GM20000 (cell line): ENCODE measurements around the gene SOD3.

Source experiments
- DNase-seq: peaks from one replicate; pipeline ENCODE4 v3.0.0; 2012; ENCODE audit warnings: low spot score
- TF ChIP-seq, protein P1 (sequence below): IDR thresholded peaks from 2 replicates; pipeline ENCODE4 v1.5.1; 2012; ENCODE audit warnings: mild to moderate bottlenecking, control low read depth; ENCODE audit errors: extremely low read depth, missing control alignments

The SOD3 gene, protein sequence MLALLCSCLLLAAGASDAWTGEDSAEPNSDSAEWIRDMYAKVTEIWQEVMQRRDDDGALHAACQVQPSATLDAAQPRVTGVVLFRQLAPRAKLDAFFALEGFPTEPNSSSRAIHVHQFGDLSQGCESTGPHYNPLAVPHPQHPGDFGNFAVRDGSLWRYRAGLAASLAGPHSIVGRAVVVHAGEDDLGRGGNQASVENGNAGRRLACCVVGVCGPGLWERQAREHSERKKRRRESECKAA

DNA sequence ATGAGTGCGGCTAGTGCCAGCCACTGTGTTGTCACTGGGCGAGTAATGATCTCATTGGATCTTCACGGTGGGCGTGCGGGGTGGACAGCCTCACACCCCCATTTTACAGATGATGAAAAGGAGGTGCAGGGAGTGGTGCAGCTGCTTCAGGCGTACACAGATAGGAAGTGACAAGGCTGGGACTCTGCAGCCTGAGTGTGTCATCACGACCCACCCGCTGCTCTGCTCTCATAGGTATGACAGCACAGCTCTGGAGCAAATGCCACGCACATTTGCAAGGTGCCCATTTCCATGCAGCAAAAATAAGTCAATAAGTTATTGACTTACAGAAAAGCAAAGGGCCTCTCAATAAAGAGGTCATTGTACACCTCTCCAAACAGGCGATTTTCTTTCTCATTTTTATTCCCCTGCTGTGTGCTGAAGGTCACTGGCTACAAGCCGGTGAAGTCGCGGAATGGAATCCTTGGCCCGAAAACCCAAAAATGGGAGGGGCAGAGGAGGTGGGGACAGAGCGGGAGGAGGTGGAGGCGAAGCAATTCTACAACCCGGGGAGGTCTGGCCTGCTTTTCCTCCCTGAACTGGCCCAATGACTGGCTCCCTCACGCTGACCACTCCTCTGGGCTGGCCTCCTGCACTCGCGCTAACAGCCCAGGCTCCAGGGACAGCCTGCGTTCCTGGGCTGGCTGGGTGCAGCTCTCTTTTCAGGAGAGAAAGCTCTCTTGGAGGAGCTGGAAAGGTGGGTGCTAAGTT is at the start of gene SOD3:
Gene SOD3 (plus strand): TSS at position 658 of the 750 bp plus-strand sequence. CDS start 3,949 bp downstream, outside the sequence.
- no peak for DNase-seq
- TF ChIP-seq, protein P1, sequence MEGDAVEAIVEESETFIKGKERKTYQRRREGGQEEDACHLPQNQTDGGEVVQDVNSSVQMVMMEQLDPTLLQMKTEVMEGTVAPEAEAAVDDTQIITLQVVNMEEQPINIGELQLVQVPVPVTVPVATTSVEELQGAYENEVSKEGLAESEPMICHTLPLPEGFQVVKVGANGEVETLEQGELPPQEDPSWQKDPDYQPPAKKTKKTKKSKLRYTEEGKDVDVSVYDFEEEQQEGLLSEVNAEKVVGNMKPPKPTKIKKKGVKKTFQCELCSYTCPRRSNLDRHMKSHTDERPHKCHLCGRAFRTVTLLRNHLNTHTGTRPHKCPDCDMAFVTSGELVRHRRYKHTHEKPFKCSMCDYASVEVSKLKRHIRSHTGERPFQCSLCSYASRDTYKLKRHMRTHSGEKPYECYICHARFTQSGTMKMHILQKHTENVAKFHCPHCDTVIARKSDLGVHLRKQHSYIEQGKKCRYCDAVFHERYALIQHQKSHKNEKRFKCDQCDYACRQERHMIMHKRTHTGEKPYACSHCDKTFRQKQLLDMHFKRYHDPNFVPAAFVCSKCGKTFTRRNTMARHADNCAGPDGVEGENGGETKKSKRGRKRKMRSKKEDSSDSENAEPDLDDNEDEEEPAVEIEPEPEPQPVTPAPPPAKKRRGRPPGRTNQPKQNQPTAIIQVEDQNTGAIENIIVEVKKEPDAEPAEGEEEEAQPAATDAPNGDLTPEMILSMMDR, result no peak

DNA sequence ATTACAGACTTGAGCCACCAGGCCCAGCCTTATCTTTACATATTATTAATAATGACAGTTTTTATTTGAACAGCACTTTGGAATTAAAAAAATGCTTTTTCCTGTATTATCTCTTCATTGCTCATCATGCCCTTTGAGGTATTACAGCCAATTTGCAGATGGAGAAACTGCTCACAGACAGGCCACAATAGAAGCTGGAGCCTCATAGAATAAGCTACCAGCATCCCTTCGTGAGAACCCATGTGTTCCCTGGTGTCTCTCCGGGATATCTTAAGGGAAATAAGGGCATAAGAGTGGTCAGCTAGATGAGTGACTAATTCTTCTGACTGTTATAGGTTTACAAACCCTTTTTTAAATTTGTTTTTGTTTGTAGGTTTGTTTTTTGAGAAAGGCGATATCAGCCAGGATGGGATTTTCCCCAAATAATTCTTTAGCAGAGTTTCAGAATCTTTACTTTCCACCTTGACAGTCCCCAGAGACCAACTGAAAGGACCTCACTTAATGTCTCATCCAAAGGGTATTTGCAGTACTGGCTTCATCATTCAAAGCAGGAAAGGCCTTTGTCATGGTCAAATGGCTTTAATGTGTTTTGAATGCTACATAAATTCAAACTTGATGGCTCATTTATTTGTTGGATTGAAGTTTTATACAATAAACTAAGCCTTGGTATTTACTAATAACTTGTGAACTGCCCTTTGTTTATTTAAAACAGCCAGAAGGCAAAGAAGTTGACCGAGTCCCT is 48.0 kb upstream of the SOD3 start:
- TF ChIP-seq, protein P1, result no peak
- no peak for DNase-seq

DNA sequence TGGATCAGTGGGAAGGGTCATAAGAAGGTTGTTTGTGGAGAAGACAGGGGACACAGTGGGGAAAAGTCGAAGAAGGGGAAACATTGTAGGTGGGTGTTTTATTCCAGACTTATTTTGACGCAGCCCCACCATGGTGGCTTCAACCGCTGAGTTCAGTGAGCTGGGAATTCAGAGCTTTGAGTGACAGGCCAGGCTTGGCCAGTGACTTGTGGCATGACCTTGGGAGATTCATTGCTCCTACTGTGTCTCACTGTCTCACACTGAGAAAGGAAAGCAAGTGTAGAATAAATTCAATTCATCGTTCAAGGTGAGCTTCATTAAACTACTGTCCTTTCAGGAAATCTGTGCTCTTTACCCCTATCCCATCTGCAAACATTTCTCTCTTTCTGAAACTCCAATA is 47.4 kb upstream of the SOD3 start:
- DNase-seq, result no peak
- TF ChIP-seq, protein P1, result no peak

DNA sequence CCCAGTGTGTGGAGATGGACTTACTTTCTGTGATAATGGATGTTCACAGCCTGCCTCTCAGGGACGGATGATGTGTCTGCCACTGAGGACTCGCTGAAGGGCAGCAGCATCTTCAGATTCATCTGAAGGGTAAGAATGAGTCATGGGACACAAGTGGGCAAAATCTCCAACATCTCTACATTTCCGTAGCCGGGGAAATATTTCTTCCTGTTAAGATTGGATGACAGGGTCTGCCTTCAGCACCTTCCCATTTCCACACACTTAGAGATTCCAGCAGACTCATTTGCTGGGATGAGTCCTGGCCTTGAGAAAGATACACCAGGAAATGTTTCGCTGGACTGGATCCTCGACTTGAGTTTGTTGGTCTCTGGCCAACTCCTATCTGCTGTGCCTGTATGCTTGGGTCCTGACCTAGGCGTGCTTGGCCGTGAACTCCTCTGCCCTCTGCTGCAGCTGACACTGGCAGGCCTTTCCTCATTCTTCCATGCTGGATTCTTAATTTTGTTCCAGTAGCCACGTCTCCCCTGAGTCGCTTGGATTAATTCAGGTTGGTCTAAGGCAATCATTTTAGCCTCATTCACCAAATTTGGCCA is 46.5 kb upstream of the SOD3 start:
- DNase-seq, result no peak
- TF ChIP-seq, protein P1, result no peak

DNA sequence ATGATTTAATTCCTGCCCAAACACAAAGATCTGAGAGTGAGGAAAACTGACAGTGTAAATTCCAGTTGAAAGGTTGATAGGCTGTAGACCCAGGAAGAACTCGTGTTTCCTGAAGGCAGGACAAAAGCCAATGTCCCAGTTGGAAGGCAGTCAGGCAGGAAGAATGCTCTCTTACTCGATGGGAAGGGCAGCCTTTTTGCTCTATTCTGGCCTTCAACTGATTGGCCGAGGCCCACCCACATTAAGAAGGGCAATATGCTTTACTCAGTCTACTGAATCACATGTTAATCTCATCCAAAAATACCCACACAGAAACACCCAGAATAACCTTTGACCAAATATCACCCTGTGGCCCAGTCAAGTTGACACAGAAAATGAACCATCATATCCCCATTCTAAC is 45.3 kb upstream of the SOD3 start:
- no peak for DNase-seq
- TF ChIP-seq, protein P1, result no peak

DNA sequence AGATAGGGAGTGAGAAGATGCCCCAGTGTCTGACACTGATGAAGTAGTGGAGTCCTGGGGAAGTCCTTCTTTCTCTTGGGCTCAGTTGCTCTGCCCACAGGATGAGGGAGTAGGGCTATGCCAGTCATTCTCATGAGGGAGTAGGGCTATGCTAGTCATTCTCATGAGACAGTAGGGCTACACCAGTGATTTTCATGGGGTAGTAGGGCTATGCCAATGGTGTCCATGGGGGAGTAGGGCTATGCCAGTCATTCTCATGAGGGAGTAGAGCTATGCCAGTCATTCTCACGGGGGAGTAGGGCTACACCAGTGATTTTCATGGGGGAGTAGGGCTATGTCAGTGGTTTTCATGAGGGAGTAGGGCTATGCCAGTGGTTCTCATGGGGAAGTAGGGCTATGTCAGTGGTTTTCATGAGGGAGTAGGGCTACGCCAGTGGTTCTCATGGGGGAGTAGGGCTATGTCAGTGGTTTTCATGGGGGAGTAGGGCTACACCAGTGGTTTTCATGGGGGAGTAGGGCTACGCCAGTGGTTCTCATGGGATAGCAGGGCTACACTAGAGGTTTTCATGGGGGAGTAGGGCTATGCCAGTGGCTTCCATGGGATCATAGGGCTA is 43.3 kb upstream of the SOD3 start:
- DNase-seq, result no peak
- TF ChIP-seq, protein P1, result no peak
